ENCODE measurements around the gene MPLKIP.
"Not testable (repeated sequence)": the region's sequence is repeated elsewhere in the genome, so short reads cannot be mapped to it uniquely, and the experiment has no call there.

- TF ChIP-seq CTCF (IDR thresholded peaks at IDR 0.05 in 8 of 11, conservative IDR thresholded peaks at IDR 0.05 in 3 of 11); POLR2A (IDR thresholded peaks at IDR 0.05); POLR2AphosphoS5 (IDR thresholded peaks at IDR 0.05): not testable (repeated sequence)
Measured at GRCh38 chr7:40173121-40173520, 38.7 kb upstream of the MPLKIP start.
